IMR-90 (cell line): ENCODE results near the gene DAG1. TPM values are rescaled to one million over a fixed set of nuclear protein-coding genes. Genes with fewer than 3 reads are reported as not detected.

ENCODE experiments used
- ATAC-seq: fragments of 200-7000 bp; cut with Tn5 transposase; 2 replicates; pipeline ENCODE4 v1.9.1; 2020; ENCODE audit warnings: low read depth, mild to moderate bottlenecking, moderate library complexity
- BruUV-seq: library from RNA; stranded (reverse); fragments of 400-500 nt; replicated peaks from 2 replicates; lab custom pipeline; 2021; lab: Mats Ljungman, UMichigan
- CTCF ChIA-PET: fragments of 300-600 bp; formaldehyde crosslinking; extraction: SDS; loops from one replicate; lab custom pipeline; 2021; ENCODE audit warnings: antibody characterized with exemption; lab: Yijun Ruan, JAX
- POLR2A ChIA-PET: fragments of 300-600 bp; sonication (Branson Sonifier 250); formaldehyde crosslinking; loops from one replicate; lab custom pipeline; 2022; ENCODE audit warnings: antibody characterized with exemption; ENCODE audit not compliant: unreplicated experiment; lab: Charles Lee
- DNase-seq: peaks from one replicate; pipeline ENCODE4 v3.0.0; 2013
- H2AFZ ChIP-seq: replicated peaks from 2 replicates; pipeline ENCODE3; 2013; ENCODE audit warnings: low read length, mild to moderate bottlenecking; ENCODE audit not compliant: poor library complexity
- H2AK5ac ChIP-seq: 2 replicates; pipeline ENCODE4 v1.6.1; 2013; ENCODE audit warnings: low read depth, low read length, inconsistent platforms
- H2AK9ac ChIP-seq: replicated peaks from 2 replicates; pipeline ENCODE3; 2013; ENCODE audit warnings: mild to moderate bottlenecking, low read depth, low read length, moderate library complexity; ENCODE audit not compliant: poor library complexity
- H2BK120ac ChIP-seq: 2 replicates; pipeline ENCODE4 v1.6.1; 2013; ENCODE audit warnings: low read depth, low read length, inconsistent platforms
- H2BK15ac ChIP-seq: 3 replicates; pipeline ENCODE4 v1.6.1; 2013; ENCODE audit warnings: low read depth, low read length, inconsistent platforms
- H2BK20ac ChIP-seq: 2 replicates; pipeline ENCODE4 v1.6.1; 2013; ENCODE audit warnings: low read depth, mild to moderate bottlenecking, inconsistent platforms, low read length, moderate library complexity
- H2BK5ac ChIP-seq: 2 replicates; pipeline ENCODE4 v1.6.1; 2013; ENCODE audit warnings: mild to moderate bottlenecking, low read depth, low read length, inconsistent platforms; ENCODE audit not compliant: poor library complexity, severe bottlenecking
- H3K14ac ChIP-seq: replicated peaks from 2 replicates; pipeline ENCODE4 v1.6.1; 2013; ENCODE audit warnings: low read depth, low read length, inconsistent platforms
- H3K18ac ChIP-seq: 2 replicates; pipeline ENCODE4 v1.6.1; 2013; ENCODE audit warnings: low read depth, low read length, control low read depth
- H3K23ac ChIP-seq: 2 replicates; pipeline ENCODE4 v1.6.1; 2013; ENCODE audit warnings: low read depth, low read length, inconsistent platforms
- H3K27ac ChIP-seq: 2 replicates; pipeline ENCODE4 v1.5.1; 2013; ENCODE audit warnings: mild to moderate bottlenecking, control low read depth, low read length; ENCODE audit not compliant: insufficient read depth
- H3K27me3 ChIP-seq: 2 replicates; pipeline ENCODE4 v1.6.1; 2013; ENCODE audit warnings: low read length; ENCODE audit not compliant: control insufficient read depth, insufficient read depth
- H3K36me3 ChIP-seq: 2 replicates; pipeline ENCODE4 v1.6.1; 2013; ENCODE audit warnings: low read length, mixed read lengths; ENCODE audit not compliant: control insufficient read depth, insufficient read depth
- H3K4ac ChIP-seq: 2 replicates; pipeline ENCODE4 v1.6.1; 2013; ENCODE audit warnings: low read depth, low read length, inconsistent platforms
- H3K4me1 ChIP-seq: 2 replicates; pipeline ENCODE4 v1.6.1; 2013; ENCODE audit warnings: low read length, mixed read lengths; ENCODE audit not compliant: control insufficient read depth, insufficient read depth
- H3K4me2 ChIP-seq: 2 replicates; pipeline ENCODE4 v1.6.1; 2013; ENCODE audit warnings: low read depth, mild to moderate bottlenecking, control low read depth, low read length, moderate library complexity
- H3K4me3 ChIP-seq: 2 replicates; pipeline ENCODE4 v1.5.1; 2013; ENCODE audit warnings: low read depth, mild to moderate bottlenecking, control low read depth, low read length, moderate library complexity; ENCODE audit not compliant: insufficient read depth
- H3K56ac ChIP-seq: 2 replicates; pipeline ENCODE4 v1.6.1; 2013; ENCODE audit warnings: low read length, inconsistent platforms; ENCODE audit not compliant: insufficient read depth; ENCODE audit errors: extremely low read depth
- H3K79me1 ChIP-seq, 2 experiments: 2 replicates each; pipeline ENCODE4 v1.6.1; 2013; ENCODE audit warnings: low read length in 2 of 2, inconsistent platforms in 1 of 2, low read depth in 1 of 2
- H3K9ac ChIP-seq: 2 replicates; pipeline ENCODE4 v1.6.1; 2013; ENCODE audit warnings: low read depth, low read length, control low read depth
- H3K9me1 ChIP-seq: 2 replicates; pipeline ENCODE4 v1.6.1; 2013; ENCODE audit warnings: low read length, inconsistent platforms; ENCODE audit not compliant: insufficient read depth
- H3K9me3 ChIP-seq: 2 replicates; pipeline ENCODE4 v1.6.1; 2013; ENCODE audit warnings: low read length; ENCODE audit not compliant: control insufficient read depth, insufficient read depth
- H4K20me1 ChIP-seq: 2 replicates; pipeline ENCODE4 v1.6.1; 2013; ENCODE audit warnings: low read length, inconsistent platforms; ENCODE audit not compliant: insufficient read depth
- H4K5ac ChIP-seq: 2 replicates; pipeline ENCODE4 v1.6.1; 2013; ENCODE audit warnings: mild to moderate bottlenecking, low read depth, low read length, control low read depth
- H4K8ac ChIP-seq, 2 experiments: 2 replicates each; pipeline ENCODE4 v1.6.1; 2013; ENCODE audit warnings: low read depth in 2 of 2, low read length in 2 of 2, control low read depth in 1 of 2, inconsistent platforms in 1 of 2
- H4K91ac ChIP-seq: 2 replicates; pipeline ENCODE4 v1.6.1; 2013; ENCODE audit warnings: low read depth, low read length, inconsistent platforms; ENCODE audit not compliant: insufficient read depth
- MAZ ChIP-seq: IDR thresholded peaks from 2 replicates; pipeline ENCODE4 v1.6.1; 2012; ENCODE audit warnings: low read depth, mild to moderate bottlenecking, low read length, improper control_type of control experiment, moderate library complexity, borderline replicate concordance
- MXI1 ChIP-seq: IDR thresholded peaks from 2 replicates; pipeline ENCODE4 v1.6.1; 2012; ENCODE audit warnings: low read depth, mild to moderate bottlenecking, low read length, moderate library complexity, borderline replicate concordance
- USF2 ChIP-seq: fragments of 150-350 bp; IDR thresholded peaks from 2 replicates; pipeline ENCODE4 v1.6.1; 2017; ENCODE audit warnings: mild to moderate bottlenecking, antibody characterized with exemption, low read length, low read depth
- WGBS, 2 experiments: methylation state at CpG; one replicate each; pipeline versions ENCODE4 v1.1.5 to v1.1.7; 2013; ENCODE audit warnings: missing lambda C conversion rate in 2 of 2; ENCODE audit not compliant: insufficient read length in 1 of 2; ENCODE audit errors: extremely low coverage in 2 of 2; 5-methylcytosine and 5-hydroxymethylcytosine counted together
- dilution Hi-C: fragments of 300-500 bp; cut with HindIII; formaldehyde crosslinking; loops from one replicate; pipeline ENCODE4 v1.14.3; 2018; ENCODE audit warnings: low sequenced_read_pairs; ENCODE audit not compliant: unreplicated experiment
- in situ Hi-C: fragments of 300-500 bp; cut with MboI; formaldehyde crosslinking; loops from 3 replicates; pipeline ENCODE4 v1.14.3; 2019; ENCODE audit warnings: low sequenced_read_pairs, inconsistent platforms, mixed read lengths
- intact Hi-C: fragments of 100-400 bp; cut with micrococcal nuclease; formaldehyde crosslinking; loops from 2 replicates; pipeline ENCODE4 v1.10.0; 2022
- polyA plus RNA-seq, 3 experiments: library from polyadenylated mRNA; depleted of rRNA; stranded (reverse); fragments of >200 nt; gene quantifications; 2 replicates each; pipeline ENCODE4 v1.2.3, GENCODE V29; 2012; ENCODE audit warnings: low replicate concordance in 1 of 3
- total RNA-seq: library from RNA; depleted of rRNA; stranded (reverse); fragments of >200 nt; gene quantifications from 2 replicates; pipeline ENCODE4 v1.2.3, GENCODE V29; 2012

DAG1 gene
- total and polyA plus RNA-seq, 2 of the 4 experiments (the other 2 are of a cell fraction): 31.0 to 40.2 TPM

GRCh38 chr3:49424816-49425215 is 45.3 kb upstream of the DAG1 start:
- no peak overlapping the region for H3K9ac ChIP-seq
- H2BK120ac ChIP-seq: no peak overlapping the region
- POLR2A ChIA-PET: no interaction called here
- dilution Hi-C loops (no loop called here), in situ Hi-C loops (loop anchor here (25.0 kb wide), 1 partner anchor 263 kb away; the partner anchor contains the start of genes CCDC71 and KLHDC8B), intact Hi-C loops (no loop called here)
- no peak overlapping the region for H2BK20ac ChIP-seq
- H4K8ac ChIP-seq: no peak overlapping the region
- no TSS peak for BruUV-seq
- no peak overlapping the region for H3K4ac ChIP-seq
- TF ChIP-seq USF2 (no peak), MXI1 (no peak), MAZ (no peak)
- H3K27ac ChIP-seq: no peak overlapping the region
- WGBS, 2 experiments: 90% methylated on average over 5 of the region's 6 CpGs; no CpG with 5 or more reads in 1 of the 2 experiments
- CTCF ChIA-PET: no interaction called here
- no peak for ATAC-seq
- no peak for DNase-seq
- H3K56ac ChIP-seq: no peak overlapping the region
- no peaks in the 10 kb centered on the region for H3K27me3 ChIP-seq
- H3K18ac ChIP-seq: no peak overlapping the region
- H4K5ac ChIP-seq: no peak overlapping the region
- H3K4me3 ChIP-seq: no peak overlapping the region
- peaks cover 32% of the 10 kb centered on the region for H3K9me1 ChIP-seq
- no peaks in the 10 kb centered on the region for H3K9me3 ChIP-seq
- H4K91ac ChIP-seq: no peak overlapping the region
- no peak overlapping the region for H3K14ac ChIP-seq
- peaks cover 18% of the 10 kb centered on the region for H3K36me3 ChIP-seq
- no peak overlapping the region for H3K4me2 ChIP-seq
- no peak overlapping the region for H2BK15ac ChIP-seq
- peaks cover 22% of the 10 kb centered on the region for H3K4me1 ChIP-seq
- H2AFZ ChIP-seq: no peak overlapping the region
- no peak overlapping the region for H2AK9ac ChIP-seq
- no peak overlapping the region for H2BK5ac ChIP-seq
- H2AK5ac ChIP-seq: no peak overlapping the region
- peaks cover 9% of the 10 kb centered on the region for H4K20me1 ChIP-seq
- no peak overlapping the region for H3K23ac ChIP-seq
- H3K79me1 ChIP-seq: peaks cover 7 to 40% of the 10 kb centered on the region in 2 experiments; a peak in 3 of 4 replicates
